ENCODE data around the gene RNASE13.

The RNASE13 gene

GRCh38 chr14:21034707-21035106 lies at the start of gene RNASE13:
Gene RNASE13, minus strand, starts transcription at chr14:21034807. Its CDS starts 519 bp downstream, at chr14:21034288.
- peaks cover 15% of the 10 kb centered on the region for H3K27me3 Mint-ChIP-seq (ENCODE audit: low read depth)
- no peak within 1 kb of the TSS for H3K27ac Mint-ChIP-seq
- H3K4me3 Mint-ChIP-seq: no peak within 1 kb of the TSS
- H3K36me3 Mint-ChIP-seq (ENCODE audit: low read depth): no peaks in the 10 kb centered on the region
- H3K4me1 Mint-ChIP-seq (ENCODE audit: low read depth): no peaks in the 10 kb centered on the region
- H3K9me3 Mint-ChIP-seq: no peaks in the 10 kb centered on the region

- peaks cover 3% of the 10 kb centered on the region for H3K27me3 Mint-ChIP-seq (ENCODE audit: low read depth)
- no peak overlapping the region for H3K4me3 Mint-ChIP-seq
- H3K4me1 Mint-ChIP-seq (ENCODE audit: low read depth): peaks cover 15% of the 10 kb centered on the region
- no peaks in the 10 kb centered on the region for H3K36me3 Mint-ChIP-seq (ENCODE audit: low read depth)
- no peaks in the 10 kb centered on the region for H3K9me3 Mint-ChIP-seq
- H3K27ac Mint-ChIP-seq: no peak overlapping the region
These were observed 49.8 kb upstream of the RNASE13 start for GRCh38 chr14:21084396-21084795.

GRCh38 chr14:21083565-21084325 lies 49.1 kb upstream of the RNASE13 start:
- Mint-ChIP-seq H3K9me3 (no peaks in the 10 kb centered on the region), H3K4me3 (no peak overlapping the region), H3K27me3 (ENCODE audit: low read depth) (peaks cover 3% of the 10 kb centered on the region), H3K36me3 (ENCODE audit: low read depth) (no peaks in the 10 kb centered on the region), H3K27ac (no peak overlapping the region), H3K4me1 (ENCODE audit: low read depth) (peaks cover 13% of the 10 kb centered on the region)

GRCh38 chr14:21081521-21082142 lies 47.0 kb upstream of the RNASE13 start:
- Mint-ChIP-seq H3K4me1 (ENCODE audit: low read depth) (peaks cover 3% of the 10 kb centered on the region), H3K36me3 (ENCODE audit: low read depth) (no peaks in the 10 kb centered on the region), H3K4me3 (no peak overlapping the region), H3K27ac (no peak overlapping the region), H3K27me3 (ENCODE audit: low read depth) (peaks cover 3% of the 10 kb centered on the region), H3K9me3 (no peaks in the 10 kb centered on the region)

- no peaks in the 10 kb centered on the region for H3K36me3 Mint-ChIP-seq (ENCODE audit: low read depth)
- H3K27me3 Mint-ChIP-seq (ENCODE audit: low read depth): peaks cover 6% of the 10 kb centered on the region
- no peaks in the 10 kb centered on the region for H3K4me1 Mint-ChIP-seq (ENCODE audit: low read depth)
- no peak overlapping the region for H3K4me3 Mint-ChIP-seq
- H3K27ac Mint-ChIP-seq: no peak overlapping the region
- no peaks in the 10 kb centered on the region for H3K9me3 Mint-ChIP-seq
These were observed 44.1 kb upstream of the RNASE13 start for GRCh38 chr14:21078726-21079125.

GRCh38 chr14:21078287-21078686 lies 43.7 kb upstream of the RNASE13 start:
- Mint-ChIP-seq H3K4me3 (no peak overlapping the region), H3K36me3 (ENCODE audit: low read depth) (no peaks in the 10 kb centered on the region), H3K4me1 (ENCODE audit: low read depth) (no peaks in the 10 kb centered on the region), H3K27ac (no peak overlapping the region), H3K27me3 (ENCODE audit: low read depth) (peaks cover 10% of the 10 kb centered on the region), H3K9me3 (no peaks in the 10 kb centered on the region)

GRCh38 chr14:21077672-21078071 lies 43.1 kb upstream of the RNASE13 start:
- no peaks in the 10 kb centered on the region for H3K4me1 Mint-ChIP-seq (ENCODE audit: low read depth)
- no peaks in the 10 kb centered on the region for H3K36me3 Mint-ChIP-seq (ENCODE audit: low read depth)
- H3K4me3 Mint-ChIP-seq: no peak overlapping the region
- H3K27ac Mint-ChIP-seq: no peak overlapping the region
- no peaks in the 10 kb centered on the region for H3K9me3 Mint-ChIP-seq
- peaks cover 14% of the 10 kb centered on the region for H3K27me3 Mint-ChIP-seq (ENCODE audit: low read depth)

- Mint-ChIP-seq H3K27me3 (ENCODE audit: low read depth) (peaks cover 32% of the 10 kb centered on the region), H3K36me3 (ENCODE audit: low read depth) (no peaks in the 10 kb centered on the region), H3K27ac (no peak overlapping the region), H3K9me3 (no peaks in the 10 kb centered on the region), H3K4me3 (no peak overlapping the region), H3K4me1 (ENCODE audit: low read depth) (peaks cover 11% of the 10 kb centered on the region)
These were observed 41.3 kb upstream of the RNASE13 start for GRCh38 chr14:21075719-21076437.

- H3K9me3 Mint-ChIP-seq: no peaks in the 10 kb centered on the region
- peaks cover 14% of the 10 kb centered on the region for H3K4me1 Mint-ChIP-seq (ENCODE audit: low read depth)
- no peak overlapping the region for H3K4me3 Mint-ChIP-seq
- no peak overlapping the region for H3K27ac Mint-ChIP-seq
- peaks cover 39% of the 10 kb centered on the region for H3K27me3 Mint-ChIP-seq (ENCODE audit: low read depth)
- no peaks in the 10 kb centered on the region for H3K36me3 Mint-ChIP-seq (ENCODE audit: low read depth)
These were observed 40.0 kb upstream of the RNASE13 start for GRCh38 chr14:21074398-21075272.

- Mint-ChIP-seq H3K4me3 (no peak overlapping the region), H3K36me3 (ENCODE audit: low read depth) (no peaks in the 10 kb centered on the region), H3K27ac (no peak overlapping the region), H3K9me3 (no peaks in the 10 kb centered on the region), H3K27me3 (ENCODE audit: low read depth) (peaks cover 45% of the 10 kb centered on the region), H3K4me1 (ENCODE audit: low read depth) (peaks cover 16% of the 10 kb centered on the region)
These were observed 39.3 kb upstream of the RNASE13 start for GRCh38 chr14:21073921-21074320.

GRCh38 chr14:21072781-21073339 lies 38.3 kb upstream of the RNASE13 start:
- H3K36me3 Mint-ChIP-seq (ENCODE audit: low read depth): no peaks in the 10 kb centered on the region
- H3K27me3 Mint-ChIP-seq (ENCODE audit: low read depth): peaks cover 54% of the 10 kb centered on the region
- H3K4me1 Mint-ChIP-seq (ENCODE audit: low read depth): peaks cover 19% of the 10 kb centered on the region
- no peak overlapping the region for H3K4me3 Mint-ChIP-seq
- no peaks in the 10 kb centered on the region for H3K9me3 Mint-ChIP-seq
- no peak overlapping the region for H3K27ac Mint-ChIP-seq

GRCh38 chr14:21072031-21072473 lies 37.4 kb upstream of the RNASE13 start:
- H3K27me3 Mint-ChIP-seq (ENCODE audit: low read depth): peaks cover 62% of the 10 kb centered on the region
- no peaks in the 10 kb centered on the region for H3K9me3 Mint-ChIP-seq
- peaks cover 19% of the 10 kb centered on the region for H3K4me1 Mint-ChIP-seq (ENCODE audit: low read depth)
- H3K27ac Mint-ChIP-seq: no peak overlapping the region
- H3K4me3 Mint-ChIP-seq: no peak overlapping the region
- no peaks in the 10 kb centered on the region for H3K36me3 Mint-ChIP-seq (ENCODE audit: low read depth)

- H3K27ac Mint-ChIP-seq: no peak overlapping the region
- H3K27me3 Mint-ChIP-seq (ENCODE audit: low read depth): peaks cover 68% of the 10 kb centered on the region
- peaks cover 19% of the 10 kb centered on the region for H3K4me1 Mint-ChIP-seq (ENCODE audit: low read depth)
- H3K4me3 Mint-ChIP-seq: peak overlapping the region; percentile 65
- H3K36me3 Mint-ChIP-seq (ENCODE audit: low read depth): no peaks in the 10 kb centered on the region
- no peaks in the 10 kb centered on the region for H3K9me3 Mint-ChIP-seq
These were observed 36.8 kb upstream of the RNASE13 start for GRCh38 chr14:21071225-21072030.
